K562 (cell line): ENCODE measurements around the gene DNAJC8. TPM values are rescaled to one million over a fixed set of nuclear protein-coding genes. Genes with fewer than 3 reads are reported as not detected.

ENCODE experiments used
- BCL6 ChIP-seq: fragments of 250-450 bp; sonication (Bioruptor Pico); IDR thresholded peaks from 2 replicates; pipeline ENCODE4 v1.4.0; 2020
- GMEB1 ChIP-seq: fragments of 250-450 bp; sonication (Bioruptor Pico); IDR thresholded peaks from 2 replicates; pipeline ENCODE4 v1.4.0; 2020; ENCODE audit warnings: mild to moderate bottlenecking
- HBP1 ChIP-seq: fragments of 450-650 bp; formaldehyde crosslinking; IDR thresholded peaks from 2 replicates; pipeline ENCODE4 v1.4.0; 2022; ENCODE audit warnings: missing genetic modification characterization
- KDM4B ChIP-seq, 2 experiments: fragments of 450-650 bp in 1 of 2; sonication (generic) in 1 of 2; IDR thresholded peaks; 2 replicates each; pipeline ENCODE4 v1.6.1; 2016 to 2017; ENCODE audit warnings: borderline replicate concordance in 2 of 2, antibody characterized with exemption in 1 of 2, low read depth in 1 of 2, mild to moderate bottlenecking in 1 of 2
- LCOR ChIP-seq: sonication (generic); formaldehyde crosslinking; IDR thresholded peaks from 2 replicates; pipeline ENCODE4 v1.8.0; 2022; ENCODE audit warnings: mild to moderate bottlenecking, missing genetic modification reagents
- MCM2 ChIP-seq: fragments of 450-650 bp; IDR thresholded peaks from 2 replicates; pipeline ENCODE4 v1.6.1; 2017; ENCODE audit warnings: low read depth, mild to moderate bottlenecking
- MITF ChIP-seq: IDR thresholded peaks from 2 replicates; pipeline ENCODE4 v1.6.1; 2014; ENCODE audit warnings: antibody characterized with exemption
- POLR2G ChIP-seq: fragments of 200-400 bp; formaldehyde crosslinking; IDR thresholded peaks from 2 replicates; pipeline ENCODE4 v1.6.1; 2017; ENCODE audit warnings: low read depth, mild to moderate bottlenecking, antibody characterized with exemption, low read length, moderate library complexity
- PTBP1 ChIP-seq: fragments of 200-400 bp; formaldehyde crosslinking; IDR thresholded peaks from 2 replicates; pipeline ENCODE4 v1.6.1; 2017; ENCODE audit warnings: low read depth, low read length
- SMARCA4 ChIP-seq: fragments of 450-650 bp; IDR thresholded peaks from 2 replicates; pipeline ENCODE4 v1.6.1; 2016
- SREBF2 ChIP-seq: sonication (generic); formaldehyde crosslinking; IDR thresholded peaks from 2 replicates; pipeline ENCODE4 v1.4.0; 2020; ENCODE audit warnings: mild to moderate bottlenecking, missing genetic modification reagents
- TBP ChIP-seq: optimal IDR thresholded peaks from 2 replicates; pipeline ENCODE3; 2011; ENCODE audit warnings: low read depth, low read length, improper control_type of control experiment
- TCF3 ChIP-seq: sonication (generic); formaldehyde crosslinking; IDR thresholded peaks from 2 replicates; pipeline ENCODE4 v1.4.0; 2020; ENCODE audit warnings: mild to moderate bottlenecking, missing genetic modification reagents
- ZBTB17 ChIP-seq: fragments of 450-650 bp; formaldehyde crosslinking; IDR thresholded peaks from 2 replicates; pipeline ENCODE4 v1.4.0; 2020; ENCODE audit warnings: mild to moderate bottlenecking
- ZC3H4 ChIP-seq: sonication (generic); formaldehyde crosslinking; IDR thresholded peaks from 2 replicates; pipeline ENCODE4 v1.9.0; 2021; ENCODE audit warnings: missing genetic modification reagents, borderline replicate concordance
- ZNF431 ChIP-seq: sonication (generic); formaldehyde crosslinking; IDR thresholded peaks from 2 replicates; pipeline ENCODE4 v1.8.0; 2022; ENCODE audit warnings: mild to moderate bottlenecking, missing genetic modification reagents
- ZNF75A ChIP-seq: fragments of 450-650 bp; formaldehyde crosslinking; IDR thresholded peaks from 2 replicates; pipeline ENCODE4 v1.4.0; 2020; ENCODE audit warnings: mild to moderate bottlenecking
- ZNF77 ChIP-seq: fragments of 250-450 bp; sonication (Bioruptor Pico); IDR thresholded peaks from 2 replicates; pipeline ENCODE4 v1.5.0; 2020
- ZNF79 ChIP-seq: fragments of 250-450 bp; sonication (Bioruptor Pico); IDR thresholded peaks from 2 replicates; pipeline ENCODE4 v1.4.0; 2020; ENCODE audit warnings: low read depth, mild to moderate bottlenecking, moderate library complexity
- polyA plus RNA-seq, 8 experiments: library from polyadenylated mRNA; depleted of rRNA in 4 of 8; stranded (reverse) in 5 of 8; unstranded in 3 of 8; fragments of >200 nt; fragmentation: Nextera tagmentation in 2 of 8; fragmentation: Illumina TruSeq in 1 of 8; extraction: Ambion mirVana in 2 of 8; extraction: Trizol in 1 of 8; gene quantifications; 2 replicates each; pipeline versions ENCODE4 v1.2.1 to v1.2.3, GENCODE V29; 2011 to 2014; ENCODE audit warnings: inconsistent platforms in 1 of 8, missing spikeins in 1 of 8
- total RNA-seq, 7 experiments: library from RNA; depleted of rRNA in 6 of 7; stranded (reverse); fragments of >200 nt in 6 of 7; fragmentation: Illumina TruSeq in 2 of 7; extraction: Trizol in 2 of 7; gene quantifications; 2 replicates each; pipeline versions ENCODE4 v1.2.1 to v1.2.3, GENCODE V29; 2011 to 2021; ENCODE audit warnings: low replicate concordance in 1 of 7
- TF ChIP-seq, protein P1 (sequence below): fragments of 450-650 bp; IDR thresholded peaks from 2 replicates; pipeline ENCODE4 v1.6.1; 2018; ENCODE audit not compliant: partially characterized antibody
- TF ChIP-seq, protein P2 (sequence below): fragments of 250-450 bp; sonication (Bioruptor Pico); IDR thresholded peaks from 2 replicates; pipeline ENCODE4 v1.6.1; 2021; ENCODE audit warnings: mild to moderate bottlenecking

Gene DNAJC8
- total and polyA plus RNA-seq, 9 of the 15 experiments (the other 6 are each of a cell fraction or from before 2014, with no cell fraction given) = 143 to 508 (median 209) TPM

DNA sequence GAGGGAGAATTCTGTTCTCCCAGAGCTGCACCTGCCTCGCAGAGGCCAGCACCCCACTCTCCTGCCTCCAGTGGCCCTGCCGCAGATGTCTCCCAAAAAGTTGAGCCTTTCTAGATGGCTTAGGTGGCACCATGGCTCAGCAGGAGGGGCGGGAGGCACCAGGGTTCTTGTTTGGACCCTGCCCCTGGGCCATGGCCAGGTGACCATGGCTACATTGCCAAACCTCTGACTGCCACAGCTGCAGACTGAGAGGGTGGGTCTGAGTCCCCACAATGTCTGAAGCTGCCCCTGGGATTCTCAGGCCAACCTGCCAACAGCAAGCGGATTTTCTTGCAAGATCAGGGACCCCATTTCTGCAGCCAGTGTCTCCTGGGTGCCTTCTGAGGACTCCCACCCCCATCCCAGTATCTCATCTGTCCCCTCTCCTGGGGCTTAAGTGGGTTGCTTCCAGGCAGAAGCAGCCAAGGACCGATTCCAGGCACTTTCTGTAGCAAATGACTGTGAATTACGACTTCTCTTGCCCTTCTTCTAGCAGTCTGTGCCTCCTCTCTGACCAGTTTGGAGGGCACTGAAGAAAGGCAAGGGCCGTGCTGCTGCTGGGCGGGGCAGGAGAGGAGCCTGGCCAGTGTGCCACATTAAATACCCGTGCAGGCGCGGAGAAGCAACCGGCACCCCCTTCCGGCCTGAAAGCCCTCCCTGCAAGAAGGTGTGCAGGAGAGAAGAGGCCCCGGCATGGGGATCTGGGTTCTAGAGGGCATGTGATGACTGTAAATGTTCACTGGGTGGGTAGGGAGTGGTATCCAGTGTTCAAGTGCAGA lies 49.0 kb upstream of the DNAJC8 start (continued):
- TF ChIP-seq GMEB1 (CRISPR knock-in tag) (no peak), POLR2G (peak; percentile 76), SREBF2 (CRISPR knock-in tag) (no peak), BCL6 (CRISPR knock-in tag) (no peak), TBP (no peak), MITF (no peak), SMARCA4 (no peak), PTBP1 (no peak), KDM4B (IDR thresholded peaks at IDR 0.05; ENCODE audit: borderline replicate concordance in 2 of 2, low read depth in 1 of 2) (no peak), ZNF77 (CRISPR knock-in tag) (no peak), ZBTB17 (CRISPR knock-in tag) (peak; percentile 79), ZNF75A (no peak), TCF3 (CRISPR knock-in tag) (no peak), MCM2 (no peak), HBP1 (CRISPR knock-in tag) (no peak), ZNF431 (no peak), ZC3H4 (CRISPR knock-in tag) (no peak), LCOR (CRISPR knock-in tag) (0 out of 2 replicates have a peak, but pooled peaks have one; percentile 25), ZNF79 (no peak)
- TF ChIP-seq, protein P1, sequence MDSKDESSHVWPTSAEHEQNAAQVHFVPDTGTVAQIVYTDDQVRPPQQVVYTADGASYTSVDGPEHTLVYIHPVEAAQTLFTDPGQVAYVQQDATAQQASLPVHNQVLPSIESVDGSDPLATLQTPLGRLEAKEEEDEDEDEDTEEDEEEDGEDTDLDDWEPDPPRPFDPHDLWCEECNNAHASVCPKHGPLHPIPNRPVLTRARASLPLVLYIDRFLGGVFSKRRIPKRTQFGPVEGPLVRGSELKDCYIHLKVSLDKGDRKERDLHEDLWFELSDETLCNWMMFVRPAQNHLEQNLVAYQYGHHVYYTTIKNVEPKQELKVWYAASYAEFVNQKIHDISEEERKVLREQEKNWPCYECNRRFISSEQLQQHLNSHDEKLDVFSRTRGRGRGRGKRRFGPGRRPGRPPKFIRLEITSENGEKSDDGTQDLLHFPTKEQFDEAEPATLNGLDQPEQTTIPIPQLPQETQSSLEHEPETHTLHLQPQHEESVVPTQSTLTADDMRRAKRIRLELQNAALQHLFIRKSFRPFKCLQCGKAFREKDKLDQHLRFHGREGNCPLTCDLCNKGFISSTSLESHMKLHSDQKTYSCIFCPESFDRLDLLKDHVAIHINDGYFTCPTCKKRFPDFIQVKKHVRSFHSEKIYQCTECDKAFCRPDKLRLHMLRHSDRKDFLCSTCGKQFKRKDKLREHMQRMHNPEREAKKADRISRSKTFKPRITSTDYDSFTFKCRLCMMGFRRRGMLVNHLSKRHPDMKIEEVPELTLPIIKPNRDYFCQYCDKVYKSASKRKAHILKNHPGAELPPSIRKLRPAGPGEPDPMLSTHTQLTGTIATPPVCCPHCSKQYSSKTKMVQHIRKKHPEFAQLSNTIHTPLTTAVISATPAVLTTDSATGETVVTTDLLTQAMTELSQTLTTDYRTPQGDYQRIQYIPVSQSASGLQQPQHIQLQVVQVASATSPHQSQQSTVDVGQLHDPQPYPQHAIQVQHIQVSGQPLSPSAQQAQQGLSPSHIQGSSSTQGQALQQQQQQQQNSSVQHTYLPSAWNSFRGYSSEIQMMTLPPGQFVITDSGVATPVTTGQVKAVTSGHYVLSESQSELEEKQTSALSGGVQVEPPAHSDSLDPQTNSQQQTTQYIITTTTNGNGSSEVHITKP = peak; percentile 83
- TF ChIP-seq, protein P2, sequence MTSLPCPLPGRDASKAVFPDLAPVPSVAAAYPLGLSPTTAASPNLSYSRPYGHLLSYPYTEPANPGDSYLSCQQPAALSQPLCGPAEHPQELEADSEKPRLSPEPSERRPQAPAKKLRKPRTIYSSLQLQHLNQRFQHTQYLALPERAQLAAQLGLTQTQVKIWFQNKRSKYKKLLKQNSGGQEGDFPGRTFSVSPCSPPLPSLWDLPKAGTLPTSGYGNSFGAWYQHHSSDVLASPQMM (CRISPR knock-in tag) = no peak
